Upper lobe of left lung (tissue), 6 donors: Measurements from ENCODE around the gene GABRG3. TPM values are rescaled to one million over a fixed set of nuclear protein-coding genes. Genes with fewer than 3 reads are reported as not detected.

Source experiments
- ATAC-seq, 2 donors: fragments of 200-7000 bp; cut with Tn5 transposase; one replicate each; pipeline ENCODE4 v1.9.1; 2022; ENCODE audit warnings: mild to moderate bottlenecking in 2 of 2, moderate library complexity in 2 of 2; ENCODE audit not compliant: low FRiP score in 2 of 2
- DNase-seq, 2 donors: peaks; one replicate each; pipeline ENCODE4 v3.0.0-alpha.2; 2019 to 2020
- H3K27ac ChIP-seq, 4 donors: fragments of 200-600 bp; sonication (generic); one replicate each; pipeline ENCODE4 v1.5.1; 2016 to 2019
- H3K27me3 ChIP-seq, 4 donors: fragments of 200-600 bp; sonication (generic); one replicate each; pipeline ENCODE4 v1.5.1; 2017 to 2019
- H3K36me3 ChIP-seq, 4 donors: fragments of 200-600 bp; sonication (generic); one replicate each; pipeline ENCODE4 v1.5.1; 2016 to 2019
- H3K4me1 ChIP-seq, 4 donors: fragments of 200-600 bp; sonication (generic); one replicate each; pipeline ENCODE4 v1.5.1; 2018 to 2019
- H3K4me3 ChIP-seq, 4 donors: fragments of 200-600 bp; sonication (generic); one replicate each; pipeline ENCODE4 v1.5.1; 2017 to 2019; ENCODE audit warnings: mild to moderate bottlenecking in 2 of 4, moderate library complexity in 1 of 4
- H3K9me3 ChIP-seq, 4 donors: fragments of 200-600 bp; sonication (generic); one replicate each; pipeline ENCODE4 v1.5.1; 2018 to 2019
- CTCF ChIP-seq, 6 experiments: fragments of 450-650 bp in 4 of 6; fragments of 200-600 bp in 2 of 6; sonication (generic) in 2 of 6; IDR thresholded peaks; one replicate each; pipeline ENCODE4 v1.5.1; 2016 to 2019; ENCODE audit warnings: antibody characterized with exemption in 6 of 6
- EP300 ChIP-seq, 4 donors: sonication (generic); formaldehyde crosslinking; IDR thresholded peaks; one replicate each; pipeline ENCODE4 v1.5.1; 2017; ENCODE audit warnings: antibody characterized with exemption in 4 of 4, control low read depth in 2 of 4
- POLR2A ChIP-seq, 4 donors: fragments of 450-650 bp; IDR thresholded peaks; one replicate each; pipeline ENCODE4 v1.5.1; 2016 to 2017; ENCODE audit warnings: antibody characterized with exemption in 4 of 4, mild to moderate bottlenecking in 2 of 4
- POLR2AphosphoS5 ChIP-seq, 2 donors: sonication (generic); formaldehyde crosslinking; IDR thresholded peaks; one replicate each; pipeline ENCODE4 v1.5.1; 2017; ENCODE audit warnings: antibody characterized with exemption in 2 of 2
- WGBS, 2 donors: methylation state at CpG; one replicate each; pipeline ENCODE4 v1.1.5; 2017 to 2018; 5-methylcytosine and 5-hydroxymethylcytosine counted together
- total RNA-seq, 6 donors: library from RNA; depleted of rRNA in 4 of 6; stranded (reverse); fragments of >200 nt in 4 of 6; gene quantifications; one replicate each; pipeline versions ENCODE4 v1.1.0 to v1.2.1, GENCODE V29; 2016 to 2021
- donor health status: DM: no; HTN: no; CAD: no; lungs with moderate emphysema.
- donor health status: DM: no; HTN: yes; CAD: no; lungs with severe emphysema.

Gene GABRG3
- total RNA-seq, 6 donors from 2014 or later = not detected

DNA sequence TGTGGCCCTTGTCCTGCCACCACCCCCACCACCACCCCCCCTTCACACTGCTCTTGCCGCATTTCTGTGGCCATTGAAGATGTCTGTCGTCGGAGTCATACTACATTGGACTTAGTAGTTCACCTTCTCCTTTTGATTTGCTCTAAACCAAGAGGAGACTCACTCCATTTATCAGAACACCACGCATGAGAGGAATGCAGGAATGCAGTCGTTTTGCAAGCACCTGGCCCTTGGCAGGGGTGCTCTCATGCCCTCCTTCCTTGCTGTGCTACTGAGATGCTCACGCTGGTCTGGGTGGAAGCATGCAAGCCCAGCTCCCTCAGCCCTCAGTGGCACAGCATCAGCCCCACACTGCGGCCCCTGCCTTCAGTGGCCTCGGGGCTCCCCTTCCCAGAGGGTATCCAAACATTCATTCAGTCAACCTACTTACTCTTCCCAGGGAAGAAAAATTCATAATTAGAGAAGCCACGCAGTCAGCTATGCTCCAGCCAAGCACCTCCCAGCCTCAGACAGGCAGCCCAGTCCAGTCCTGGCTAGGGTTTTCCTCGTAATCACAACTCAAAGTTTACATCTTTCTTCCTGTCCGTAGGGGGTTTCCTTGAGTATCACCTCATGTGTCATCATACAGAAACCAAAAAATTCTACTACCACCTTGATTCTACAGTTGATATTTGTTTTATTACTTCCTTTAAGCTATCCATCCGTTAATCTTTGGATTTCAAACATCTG lies 520.0 kb downstream of the GABRG3 start:
- DNase-seq (peak in 1 of 2 donors; percentile 10), ATAC-seq (no peak)
- H3K27ac ChIP-seq = no peak overlapping the region
- no peaks in the 10 kb centered on the region for H3K36me3 ChIP-seq
- no peak for TF ChIP-seq POLR2AphosphoS5 (IDR thresholded peaks at IDR 0.05)
- no peak for TF ChIP-seq EP300 (IDR thresholded peaks at IDR 0.05)
- TF ChIP-seq CTCF (IDR thresholded peaks at IDR 0.05) = no peak
- TF ChIP-seq POLR2A (IDR thresholded peaks at IDR 0.05) = no peak
- H3K4me3 ChIP-seq = no peak overlapping the region
- WGBS, 2 donors = 66 to 70% methylated on average over 12 of the region's 12 CpGs
- H3K4me1 ChIP-seq = no peaks in the 10 kb centered on the region
- H3K27me3 ChIP-seq = peaks cover 0 to 3% (median 0%) of the 10 kb centered on the region in 4 donors
- no peaks in the 10 kb centered on the region for H3K9me3 ChIP-seq

DNA sequence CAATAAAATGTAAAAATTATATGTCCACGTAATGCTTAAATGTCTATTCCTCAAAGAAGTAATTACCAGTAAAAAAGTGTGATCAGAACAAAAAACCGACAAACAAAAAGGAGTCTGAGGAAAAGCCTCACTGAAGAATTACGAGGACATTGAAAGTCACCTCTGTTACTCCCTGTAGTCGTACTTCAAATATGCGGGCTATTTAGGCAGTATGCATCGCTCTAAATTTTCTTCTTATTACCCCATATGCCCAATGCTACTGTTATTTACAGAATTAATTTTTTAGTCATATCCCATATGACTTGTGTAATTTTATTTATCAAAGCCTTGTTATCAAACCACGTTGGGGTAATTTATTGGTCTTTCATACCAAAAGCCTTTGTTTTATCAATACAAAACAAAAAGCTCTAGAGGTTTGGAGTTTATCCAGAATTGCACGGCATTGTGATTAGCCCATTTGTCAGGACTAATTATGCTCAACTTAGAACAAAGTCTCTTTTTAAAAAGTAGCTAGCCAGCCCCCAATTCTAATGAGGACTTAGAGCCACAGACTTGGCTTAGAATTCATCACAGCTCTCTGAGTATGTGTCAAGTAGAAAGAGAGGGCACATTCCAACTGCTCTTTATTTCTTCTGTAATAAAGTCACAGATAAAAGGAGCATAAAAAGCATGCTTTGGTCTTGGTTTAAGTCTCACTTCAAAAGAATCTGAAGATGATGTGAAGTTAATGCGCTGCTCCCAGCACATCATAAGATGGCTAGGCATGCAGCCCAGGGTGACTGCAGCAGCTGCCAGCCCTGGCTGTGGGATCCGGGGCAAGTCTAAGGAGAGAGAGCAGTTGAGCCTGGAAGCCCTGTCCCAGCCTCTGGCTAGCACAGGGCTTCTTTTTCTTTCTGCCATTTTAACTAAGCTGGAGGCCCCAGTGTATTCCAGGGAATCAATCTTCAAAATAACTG lies 521.0 kb downstream of the GABRG3 start:
- H3K4me1 ChIP-seq = no peaks in the 10 kb centered on the region
- ATAC-seq = peak in 1 of 2 donors; percentile 52
- no peaks in the 10 kb centered on the region for H3K9me3 ChIP-seq
- peaks cover 0 to 3% (median 0%) of the 10 kb centered on the region in 4 donors for H3K27me3 ChIP-seq
- 63 to 66% methylated on average over 10 of the region's 10 CpGs for WGBS, 2 donors
- H3K4me3 ChIP-seq = no peak overlapping the region
- no peak overlapping the region for H3K27ac ChIP-seq
- no peaks in the 10 kb centered on the region for H3K36me3 ChIP-seq
- DNase-seq = peak in 1 of 2 donors; percentile 43
- TF ChIP-seq POLR2A (IDR thresholded peaks at IDR 0.05) = no peak
- no peak for TF ChIP-seq EP300 (IDR thresholded peaks at IDR 0.05)
- TF ChIP-seq CTCF (IDR thresholded peaks at IDR 0.05) = no peak
- TF ChIP-seq POLR2AphosphoS5 (IDR thresholded peaks at IDR 0.05) = no peak

GRCh38 chr15:27495963-27496459 lies 525.0 kb downstream of the GABRG3 start:
- Histone ChIP-seq H3K9me3 (no peaks in the 10 kb centered on the region), H3K4me3 (no peak overlapping the region), H3K4me1 (no peaks in the 10 kb centered on the region), H3K36me3 (no peaks in the 10 kb centered on the region), H3K27ac (no peak overlapping the region), H3K27me3 (peaks cover 0 to 3% (median 0%) of the 10 kb centered on the region in 4 donors)
- ATAC-seq (no peak), DNase-seq (no peak)
- WGBS, 2 donors = 90 to 100% methylated on average over 1 to 3 of the region's 3 CpGs
- TF ChIP-seq EP300 (IDR thresholded peaks at IDR 0.05) = no peak
- no peak for TF ChIP-seq CTCF (IDR thresholded peaks at IDR 0.05)
- TF ChIP-seq POLR2AphosphoS5 (IDR thresholded peaks at IDR 0.05) = no peak
- no peak for TF ChIP-seq POLR2A (IDR thresholded peaks at IDR 0.05)

GRCh38 chr15:27498700-27499099 lies 527.7 kb downstream of the GABRG3 start:
- no peak for TF ChIP-seq CTCF (IDR thresholded peaks at IDR 0.05)
- TF ChIP-seq EP300 (IDR thresholded peaks at IDR 0.05) = no peak
- 88 to 95% methylated on average over 10 of the region's 10 CpGs for WGBS, 2 donors
- no peak overlapping the region for H3K4me3 ChIP-seq
- ATAC-seq (no peak), DNase-seq (no peak)
- no peaks in the 10 kb centered on the region for H3K27me3 ChIP-seq
- no peaks in the 10 kb centered on the region for H3K36me3 ChIP-seq
- no peaks in the 10 kb centered on the region for H3K9me3 ChIP-seq
- no peak overlapping the region for H3K27ac ChIP-seq
- H3K4me1 ChIP-seq = no peaks in the 10 kb centered on the region
